Measurements from ENCODE around the gene SP3. TPM values are rescaled to one million over a fixed set of nuclear protein-coding genes. Genes with fewer than 3 reads are reported as not detected.
A peak's percentile ranks its signal among the peaks of the same experiment; 100 is the strongest.

The SP3 gene
- total RNA-seq, 1 experiment from 2014 or later, result 73.8 TPM

GRCh38 chr2:173955867-173956266 is 9.3 kb downstream of the SP3 start:
- no peaks in the 10 kb centered on the region for H3K9me3 Mint-ChIP-seq (ENCODE audit: unreplicated experiment)
- no peak for DNase-seq (ENCODE audit: unreplicated experiment)
- peaks cover 31% of the 10 kb centered on the region for H3K4me1 Mint-ChIP-seq (ENCODE audit: insufficient read depth, unreplicated experiment)
- no peak overlapping the region for H3K4me3 Mint-ChIP-seq (ENCODE audit: unreplicated experiment)
- peaks cover 60% of the 10 kb centered on the region for H3K36me3 Mint-ChIP-seq (ENCODE audit: insufficient read depth, unreplicated experiment)
- no peak overlapping the region for H3K27ac Mint-ChIP-seq (ENCODE audit: low read depth, unreplicated experiment)
- intact Hi-C loops (cut with micrococcal nuclease), result no loop called here
- H3K27me3 Mint-ChIP-seq (ENCODE audit: insufficient read depth, unreplicated experiment), result no peaks in the 10 kb centered on the region
- ChIA-PET CTCF (interaction anchor here (0.7 kb wide), 1 partner anchor 96 kb away, joined by 3 read pairs; no protein-coding TSS in a partner anchor), POLR2A (interaction anchor here (0.8 to 1.1 kb wide), 2 partner anchors 26 to 72 kb away, joined by 3 to 4 read pairs; no protein-coding TSS in a partner anchor)
- no TSS peak for BruUV-seq (replicated peaks)
- no peak for TF ChIP-seq CTCF (IDR thresholded peaks at IDR 0.05; ENCODE audit: unreplicated experiment)

GRCh38 chr2:173955004-173955403 is 10.2 kb downstream of the SP3 start:
- H3K4me3 Mint-ChIP-seq (ENCODE audit: unreplicated experiment), result no peak overlapping the region
- intact Hi-C loops (cut with micrococcal nuclease), result no loop called here
- no peaks in the 10 kb centered on the region for H3K9me3 Mint-ChIP-seq (ENCODE audit: unreplicated experiment)
- H3K4me1 Mint-ChIP-seq (ENCODE audit: insufficient read depth, unreplicated experiment), result peaks cover 32% of the 10 kb centered on the region
- CTCF ChIA-PET, result interaction anchor here (0.7 kb wide), 1 partner anchor 97 kb away, joined by 3 read pairs; no protein-coding TSS in a partner anchor
- BruUV-seq (replicated peaks), result no TSS peak
- H3K27me3 Mint-ChIP-seq (ENCODE audit: insufficient read depth, unreplicated experiment), result no peaks in the 10 kb centered on the region
- POLR2A ChIA-PET, result interaction anchor here (0.8 to 1.1 kb wide), 2 partner anchors 27 to 71 kb away, joined by 3 to 4 read pairs; no protein-coding TSS in a partner anchor
- no peak overlapping the region for H3K27ac Mint-ChIP-seq (ENCODE audit: low read depth, unreplicated experiment)
- peaks cover 60% of the 10 kb centered on the region for H3K36me3 Mint-ChIP-seq (ENCODE audit: insufficient read depth, unreplicated experiment)
- peak; percentile 44 for DNase-seq (ENCODE audit: unreplicated experiment)
- no peak for TF ChIP-seq CTCF (IDR thresholded peaks at IDR 0.05; ENCODE audit: unreplicated experiment)

- H3K27ac Mint-ChIP-seq (ENCODE audit: low read depth, unreplicated experiment), result no peak overlapping the region
- POLR2A ChIA-PET, result interaction anchor here (1.2 kb wide), 1 partner anchor 38 kb away, joined by 3 read pairs; no protein-coding TSS in a partner anchor
Observed at GRCh38 chr2:173953047-173953424, 12.1 kb downstream of the SP3 start.

More at GRCh38 chr2:173953047-173953424, 12.1 kb downstream of the SP3 start:
- intact Hi-C loops (cut with micrococcal nuclease), result no loop called here
- H3K27me3 Mint-ChIP-seq (ENCODE audit: insufficient read depth, unreplicated experiment), result no peaks in the 10 kb centered on the region
- CTCF ChIA-PET, result interaction anchor here (0.6 kb wide), 2 partner anchors 20 to 388 kb away, joined by 3 to 5 read pairs; no protein-coding TSS in a partner anchor
- peaks cover 23% of the 10 kb centered on the region for H3K4me1 Mint-ChIP-seq (ENCODE audit: insufficient read depth, unreplicated experiment)
- DNase-seq (ENCODE audit: unreplicated experiment), result no peak
- no peak overlapping the region for H3K4me3 Mint-ChIP-seq (ENCODE audit: unreplicated experiment)
- no peaks in the 10 kb centered on the region for H3K9me3 Mint-ChIP-seq (ENCODE audit: unreplicated experiment)
- no peak for TF ChIP-seq CTCF (IDR thresholded peaks at IDR 0.05; ENCODE audit: unreplicated experiment)
- no TSS peak for BruUV-seq (replicated peaks)
- peaks cover 61% of the 10 kb centered on the region for H3K36me3 Mint-ChIP-seq (ENCODE audit: insufficient read depth, unreplicated experiment)

Measured in MCF 10A (cell line).